Activated CD4-positive, alpha-beta T cell treated with anti-CD3 and anti-CD28 coated beads for 1 hour (primary cell): Measurements from ENCODE around the gene SMARCAL1.

Experiments used
- DNase-seq: peaks from one replicate; pipeline ENCODE4 v3.0.0-alpha.2; 2020

The SMARCAL1 gene

DNA sequence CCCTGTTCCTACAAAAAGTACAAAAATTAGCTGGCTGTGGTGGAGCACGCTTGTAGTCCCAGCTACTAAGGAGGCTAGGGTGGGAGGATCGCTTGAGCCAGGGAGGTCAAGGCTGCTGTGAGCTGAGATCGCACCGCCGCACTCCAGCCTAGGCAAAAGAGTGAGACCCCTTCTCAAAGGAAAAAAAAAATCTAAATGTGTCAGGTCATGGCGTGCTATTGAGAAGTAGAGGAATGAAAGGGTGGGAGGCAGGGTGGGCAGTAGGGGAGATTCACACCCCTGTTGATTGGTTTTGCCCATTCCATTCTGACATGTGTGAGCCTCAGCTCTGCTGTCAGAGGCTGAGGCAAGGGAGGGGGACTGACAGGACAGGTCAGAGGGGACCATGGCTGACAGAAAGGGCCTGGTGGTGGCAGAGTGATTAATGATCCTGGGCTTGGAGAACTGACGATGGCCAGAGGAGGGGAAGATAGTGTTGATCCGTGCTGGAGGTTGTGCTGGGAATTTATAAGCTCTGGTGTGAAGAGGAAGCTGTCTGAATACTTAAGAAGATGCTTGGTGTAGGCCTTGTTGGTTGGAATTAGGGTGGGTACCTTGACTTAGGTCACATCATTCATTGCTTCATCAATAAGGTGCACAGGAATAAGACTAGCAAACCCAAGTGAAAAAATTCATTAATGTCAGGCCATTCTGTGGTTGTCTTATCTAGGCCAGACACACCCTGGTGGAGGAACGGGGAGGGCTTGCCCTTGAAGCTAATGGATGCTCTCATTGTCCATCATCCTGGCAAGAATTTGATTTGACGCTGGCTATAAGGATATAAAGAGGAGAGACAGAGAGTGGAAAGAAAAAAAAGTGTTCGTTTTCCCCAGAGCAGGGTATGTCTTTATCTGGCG is 19.1 kb upstream of the SMARCAL1 start:
- DNase-seq = no peak

DNA sequence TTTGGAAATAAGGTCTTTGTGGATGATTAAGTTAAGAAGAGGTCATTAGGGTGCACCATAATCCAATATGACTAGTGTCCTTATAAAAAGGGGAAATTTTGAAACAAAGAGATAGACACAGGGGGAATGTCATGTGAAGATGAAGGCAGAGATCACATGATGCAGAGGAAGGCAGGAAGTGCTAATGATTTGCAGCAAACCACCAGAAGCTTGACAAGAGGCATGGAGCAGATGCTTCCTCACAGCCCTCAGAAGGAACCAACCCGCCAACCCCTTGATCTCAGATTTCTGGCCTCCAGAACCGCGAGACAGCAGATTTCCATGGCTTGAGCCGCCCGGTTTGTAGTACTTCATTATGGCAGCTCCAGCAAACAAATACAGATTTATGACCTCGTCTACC is 17.4 kb upstream of the SMARCAL1 start:
- no peak for DNase-seq

GRCh38 chr2:216399621-216400020 is 12.7 kb upstream of the SMARCAL1 start:
- DNase-seq = no peak

DNA sequence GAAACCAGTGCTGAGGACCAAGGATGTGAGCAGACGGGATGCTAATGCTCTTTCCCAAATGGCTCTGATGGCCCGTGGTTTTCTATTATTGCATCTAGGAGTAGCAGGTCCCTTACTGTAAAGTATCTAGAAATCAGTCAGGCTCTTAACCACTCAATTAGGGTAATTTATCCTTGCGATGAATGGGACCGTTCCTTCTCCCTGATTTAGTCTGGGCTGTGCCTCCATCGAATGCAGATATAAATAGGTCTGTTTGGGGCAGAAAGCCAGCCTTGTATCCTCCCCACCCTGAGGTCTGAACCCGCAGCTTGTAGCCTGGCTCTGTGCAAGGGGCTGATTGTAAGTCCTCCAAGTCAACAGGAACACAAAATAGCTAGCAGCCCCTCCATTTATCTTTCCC is 9.5 kb upstream of the SMARCAL1 start:
- no peak for DNase-seq

DNA sequence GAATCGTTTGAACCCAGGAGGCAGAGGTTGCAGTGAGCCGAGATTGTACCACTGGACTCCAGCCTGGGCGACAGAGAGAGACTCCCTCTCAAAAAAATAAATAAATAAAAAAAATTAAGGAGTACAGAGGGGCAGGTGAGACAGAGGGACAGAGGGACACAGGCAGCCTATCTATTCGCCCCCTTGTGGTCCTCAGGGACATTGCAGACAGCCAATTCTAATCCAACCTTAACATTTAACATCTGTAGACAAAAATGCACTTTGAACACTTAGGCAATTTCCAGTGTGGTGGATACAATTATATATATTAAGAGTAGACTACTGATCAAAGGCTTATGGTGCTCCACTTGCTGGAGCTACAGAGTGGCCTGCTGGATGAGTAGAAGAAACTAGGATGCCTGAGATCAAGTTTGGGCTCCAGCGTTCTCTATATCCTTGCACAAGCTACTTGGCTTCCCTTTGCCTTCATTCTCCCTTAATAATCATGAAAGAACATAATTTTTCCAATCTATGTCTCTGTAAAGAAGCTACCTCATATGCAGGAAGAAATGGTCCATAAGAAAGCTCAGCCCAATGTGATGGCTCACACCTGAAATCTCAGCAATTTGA is 8.2 kb upstream of the SMARCAL1 start:
- DNase-seq = no peak

DNA sequence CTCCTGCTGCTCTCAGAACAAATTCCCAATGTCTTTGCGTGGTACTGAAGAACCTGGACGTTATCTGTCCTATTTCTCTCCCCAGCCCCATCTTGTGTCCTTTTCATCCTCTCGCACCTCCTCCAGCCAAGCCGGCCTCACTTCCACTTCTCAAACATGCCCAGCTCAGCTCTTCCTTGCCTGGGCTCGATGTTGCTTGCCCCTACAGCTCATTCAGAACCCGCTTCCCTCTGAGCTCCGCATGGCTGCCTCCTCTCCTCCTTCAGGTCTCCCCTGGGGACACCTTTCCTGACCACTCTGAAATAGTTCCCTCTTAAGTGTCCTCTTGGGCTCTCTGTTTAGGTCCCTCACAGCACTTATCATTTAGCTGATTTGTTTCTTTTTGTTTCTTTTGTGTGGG is 6.7 kb upstream of the SMARCAL1 start:
- DNase-seq = no peak

DNA sequence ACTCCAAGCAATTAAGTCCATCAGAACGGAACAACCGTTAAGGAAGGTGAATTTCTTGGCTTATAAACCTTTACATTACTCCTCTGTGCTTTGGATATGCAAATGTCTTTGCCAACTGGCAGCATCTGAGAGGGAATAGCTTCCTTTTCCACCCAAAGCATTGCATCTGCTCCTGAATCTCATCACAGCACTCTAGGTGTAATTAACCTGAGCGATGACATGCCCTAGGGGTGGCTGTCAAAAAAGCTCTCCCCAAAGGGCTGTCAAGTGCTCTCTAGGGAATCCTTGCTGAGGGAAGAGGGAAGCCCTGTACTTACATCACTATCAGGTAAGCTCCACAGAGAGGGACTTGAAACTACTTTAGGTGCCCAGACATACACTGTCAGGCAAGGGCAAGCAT is 5.5 kb upstream of the SMARCAL1 start:
- no peak for DNase-seq

DNA sequence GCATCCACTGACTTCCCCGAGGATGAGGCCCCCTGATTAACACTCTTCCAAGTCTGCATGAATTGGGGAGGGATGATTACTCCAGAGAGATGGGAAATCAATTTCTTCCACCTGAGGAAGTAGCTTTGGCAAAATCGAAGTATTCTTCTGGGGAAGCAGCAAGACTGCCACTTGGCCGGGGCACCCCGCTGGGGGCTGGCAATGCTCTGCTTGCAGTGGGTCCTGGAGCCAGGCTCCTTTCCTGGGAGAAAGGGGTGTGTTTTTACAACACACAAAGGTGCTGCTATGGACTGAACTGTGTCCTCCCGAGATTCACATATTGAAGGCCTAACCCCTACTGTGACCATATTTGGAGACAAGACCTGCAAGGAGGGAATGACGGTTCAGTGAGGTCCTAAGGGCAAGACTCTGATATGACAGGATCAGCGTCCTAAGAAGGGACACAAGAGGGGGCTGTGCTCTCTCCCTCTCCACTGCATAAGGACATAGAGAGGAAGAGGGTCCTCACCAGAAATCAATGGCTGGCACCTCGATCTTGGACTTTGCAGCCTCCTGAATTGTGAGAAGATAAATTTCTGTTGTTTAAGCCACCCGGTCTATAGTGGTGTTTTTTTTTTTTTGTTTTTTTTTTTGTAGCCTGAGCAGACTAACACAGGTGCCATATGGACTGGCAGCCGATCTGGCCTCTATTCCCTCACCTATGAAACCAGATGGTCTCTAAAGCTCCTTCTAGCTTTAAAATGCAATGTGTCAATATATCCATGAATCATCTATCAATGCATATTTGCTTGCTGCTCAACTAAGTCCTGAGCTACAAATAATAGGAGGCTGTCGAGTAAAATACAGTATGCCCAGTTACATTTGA is 3.6 kb upstream of the SMARCAL1 start:
- no peak for DNase-seq

DNA sequence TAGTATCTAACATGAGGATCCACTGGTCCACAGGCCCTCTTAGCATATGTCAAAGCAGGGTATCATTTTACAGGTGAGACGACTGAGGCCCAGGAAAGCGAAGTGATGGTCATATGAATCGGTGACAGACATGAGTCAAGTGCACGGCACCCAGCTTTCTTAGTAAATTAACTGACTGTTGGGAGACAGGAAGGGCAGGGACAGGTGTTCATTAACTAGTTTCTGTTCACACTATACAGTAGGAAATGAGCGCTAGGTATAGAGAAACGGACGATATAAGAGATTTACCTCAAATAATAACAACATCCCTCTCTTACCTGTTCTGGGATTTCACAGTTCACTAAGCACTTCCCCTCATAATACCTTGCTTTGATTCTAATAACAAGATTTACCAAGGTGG is 1.7 kb upstream of the SMARCAL1 start:
- DNase-seq = no peak

GRCh38 chr2:216413882-216414281 is 1.6 kb downstream of the SMARCAL1 start:
- no peak for DNase-seq

- no peak for DNase-seq
Observed at GRCh38 chr2:216414772-216415319, 2.6 kb downstream of the SMARCAL1 start.

DNA sequence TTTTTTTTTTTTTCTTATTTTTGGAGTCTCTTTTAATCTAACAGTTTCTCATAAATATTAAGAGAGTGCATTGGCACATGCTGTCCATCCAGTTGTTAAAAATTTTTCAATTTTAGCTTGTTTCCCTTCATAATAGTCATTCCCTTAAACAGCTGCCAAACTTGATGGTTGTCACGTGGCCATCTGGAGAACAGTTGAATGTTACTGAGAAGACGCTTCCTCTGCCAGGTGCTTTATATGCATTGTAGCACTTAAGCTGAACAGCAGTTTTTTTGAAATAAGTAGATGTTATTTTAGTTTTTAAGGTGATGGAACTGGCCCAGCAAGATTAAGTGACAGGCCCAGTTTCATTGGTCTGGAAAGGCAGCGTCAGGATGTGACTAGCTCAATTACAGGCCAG is 3.3 kb downstream of the SMARCAL1 start:
- DNase-seq = no peak

DNA sequence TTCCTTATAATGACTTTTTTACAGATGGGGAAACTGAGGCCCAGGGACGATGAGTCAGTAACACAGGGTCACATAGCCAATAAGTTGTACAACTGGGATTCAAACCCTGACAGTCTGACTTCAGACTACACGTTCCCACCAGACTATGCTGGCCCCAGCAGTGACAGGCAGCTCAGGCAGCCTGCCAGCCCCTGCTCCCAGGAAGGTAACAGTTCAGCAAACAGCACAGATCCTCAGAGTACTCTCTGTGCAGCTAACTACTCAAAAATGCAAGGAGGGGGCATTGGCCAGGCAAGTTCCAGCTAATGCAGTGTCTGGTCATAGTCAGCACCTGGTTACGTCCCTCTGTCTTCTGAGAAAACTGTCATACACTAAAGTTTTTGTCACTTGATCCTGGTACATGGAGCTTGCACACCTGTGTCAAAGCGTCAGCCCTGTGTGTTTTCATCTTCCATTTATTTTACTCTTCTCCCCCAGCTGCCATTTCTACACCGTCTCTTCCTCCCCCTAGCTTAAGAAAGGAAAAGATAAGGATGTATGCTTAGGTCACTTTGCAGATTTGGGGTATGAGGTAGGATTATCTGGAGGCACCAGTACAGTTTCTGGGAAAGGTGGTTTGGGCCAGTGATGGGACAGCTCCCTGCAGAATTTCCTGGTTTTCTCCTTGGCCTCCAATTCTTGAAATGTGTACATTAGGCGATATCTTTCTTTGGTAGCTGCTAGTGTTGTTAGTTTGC is 4.5 kb downstream of the SMARCAL1 start:
- no peak for DNase-seq

DNA sequence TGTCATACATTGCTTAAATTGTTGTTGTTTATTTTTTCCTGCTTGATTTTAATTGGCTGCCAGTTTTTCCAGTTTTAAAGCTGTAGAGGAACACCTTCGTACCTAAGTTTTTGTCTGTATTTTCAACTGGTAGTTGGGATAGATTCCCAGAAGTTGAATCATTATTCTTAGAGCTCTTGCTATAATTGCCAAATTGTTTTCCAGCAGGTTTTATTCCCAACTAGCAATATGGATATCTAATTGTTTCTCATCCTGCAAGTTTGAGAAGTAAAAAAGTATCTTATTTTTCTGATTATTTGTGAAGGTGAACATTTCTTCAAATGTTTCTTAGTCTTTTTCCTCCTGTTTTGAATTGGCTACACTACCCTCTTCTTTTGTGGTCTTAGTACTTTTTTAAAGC is 6.7 kb downstream of the SMARCAL1 start:
- DNase-seq = no peak

DNA sequence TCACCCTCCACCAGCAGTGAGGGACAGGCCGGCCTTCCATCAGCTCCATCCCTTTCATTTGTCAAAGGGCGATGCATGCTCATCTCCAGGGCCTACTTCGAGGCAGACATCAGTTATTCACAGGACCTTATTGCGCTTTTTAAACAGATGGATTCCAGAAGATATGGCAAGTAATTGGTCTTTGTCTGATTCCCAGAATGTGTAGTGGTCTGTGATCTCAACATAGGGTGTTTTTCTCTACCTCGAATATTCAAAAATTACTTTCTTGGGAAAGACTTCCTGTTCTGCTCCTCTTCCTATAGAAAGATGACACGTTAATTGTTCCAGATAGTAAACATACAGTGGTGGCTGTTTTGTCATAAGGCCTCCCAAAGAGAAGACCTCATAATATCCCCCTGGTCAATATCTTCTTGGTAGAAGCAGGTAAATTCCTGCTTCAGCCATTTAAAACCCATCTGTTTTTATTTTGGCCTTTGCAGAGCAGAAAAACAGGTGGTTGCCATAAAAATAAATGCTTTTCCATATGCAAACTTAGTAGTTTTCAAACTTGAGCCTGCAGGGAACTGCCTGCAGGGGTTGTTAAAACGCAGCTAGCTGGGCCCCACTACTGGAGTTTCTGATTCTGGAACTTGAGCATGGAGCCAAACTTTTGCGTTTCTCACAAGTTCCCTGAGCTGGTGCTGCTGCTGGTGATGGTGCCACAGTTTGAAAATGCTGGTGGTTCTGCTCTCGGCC is 8.2 kb downstream of the SMARCAL1 start:
- DNase-seq = no peak

DNA sequence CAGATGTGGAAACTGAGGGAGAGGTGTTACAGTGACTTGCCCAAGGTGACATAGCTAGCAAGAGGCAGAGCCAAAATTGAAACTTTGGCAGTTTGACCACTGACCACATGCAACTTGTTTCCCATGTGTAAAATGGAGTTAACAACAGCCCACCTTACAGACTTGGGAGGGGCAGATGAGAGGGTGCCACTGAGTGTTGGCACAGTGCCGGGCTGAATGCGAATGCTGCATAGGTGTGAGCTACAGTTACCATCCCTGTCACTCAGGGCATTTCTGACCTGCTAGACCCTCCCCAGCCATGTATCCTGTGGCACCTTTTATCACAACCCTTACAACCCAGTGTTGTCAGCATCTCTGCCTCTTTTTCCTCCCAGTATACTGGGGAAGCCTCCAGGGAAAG is 10.8 kb downstream of the SMARCAL1 start:
- no peak for DNase-seq

DNA sequence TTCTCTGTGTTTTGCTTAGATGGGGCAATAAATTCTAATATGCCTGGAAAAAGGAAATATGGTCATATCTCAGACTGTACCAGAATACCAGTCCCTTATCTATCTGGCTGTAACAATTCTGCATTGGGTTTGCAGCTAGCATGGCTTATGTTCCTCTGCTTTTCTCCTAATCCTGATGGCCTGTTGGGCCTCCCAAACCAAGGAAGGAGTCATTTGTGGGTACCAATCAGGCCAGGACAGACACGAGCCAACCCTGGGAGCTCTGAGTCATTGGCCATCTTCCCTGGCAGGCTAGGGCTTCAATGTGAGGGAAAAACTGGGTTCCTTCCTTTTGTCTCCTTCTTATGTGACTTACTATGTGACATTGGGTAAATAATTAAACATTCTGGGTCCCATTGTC is 12.0 kb downstream of the SMARCAL1 start:
- no peak for DNase-seq

DNA sequence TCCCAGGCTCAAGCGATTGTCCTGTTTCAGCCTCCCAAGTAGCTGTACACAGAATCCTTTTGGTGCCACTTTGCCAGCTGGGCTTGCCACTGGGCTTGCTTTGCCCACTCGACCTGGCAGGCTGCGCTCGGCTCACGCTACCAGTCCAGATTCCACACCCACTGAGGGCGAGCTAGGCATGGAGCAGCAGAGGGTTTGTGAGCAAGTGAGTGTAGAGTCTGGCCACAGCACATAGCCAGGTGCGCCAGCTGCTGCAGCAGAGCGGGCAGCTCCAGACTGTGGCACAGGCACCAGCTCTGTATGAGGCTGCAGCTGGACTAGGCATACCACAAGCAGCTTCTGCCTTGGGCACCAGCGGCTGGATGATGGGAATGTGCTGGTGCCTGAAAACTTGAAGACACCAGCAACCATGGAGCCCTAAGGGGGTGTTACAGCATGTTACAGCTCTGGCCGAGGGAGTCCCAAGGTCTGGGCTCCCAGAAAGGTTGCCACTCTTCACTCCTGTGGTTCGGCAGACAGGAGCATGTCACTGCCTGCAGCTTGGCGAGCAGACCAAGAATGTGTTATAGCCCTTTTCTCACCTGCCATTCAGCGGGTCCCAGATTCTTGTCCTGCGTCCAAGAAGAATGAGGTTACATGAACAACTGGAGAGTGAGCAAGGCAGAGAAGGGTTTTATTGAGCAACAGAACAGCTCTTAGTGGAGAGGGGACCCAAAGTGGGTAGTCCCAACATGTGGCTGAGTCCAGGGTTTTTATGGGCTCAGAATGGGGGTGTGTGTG is 12.9 kb downstream of the SMARCAL1 start:
- DNase-seq = no peak

DNA sequence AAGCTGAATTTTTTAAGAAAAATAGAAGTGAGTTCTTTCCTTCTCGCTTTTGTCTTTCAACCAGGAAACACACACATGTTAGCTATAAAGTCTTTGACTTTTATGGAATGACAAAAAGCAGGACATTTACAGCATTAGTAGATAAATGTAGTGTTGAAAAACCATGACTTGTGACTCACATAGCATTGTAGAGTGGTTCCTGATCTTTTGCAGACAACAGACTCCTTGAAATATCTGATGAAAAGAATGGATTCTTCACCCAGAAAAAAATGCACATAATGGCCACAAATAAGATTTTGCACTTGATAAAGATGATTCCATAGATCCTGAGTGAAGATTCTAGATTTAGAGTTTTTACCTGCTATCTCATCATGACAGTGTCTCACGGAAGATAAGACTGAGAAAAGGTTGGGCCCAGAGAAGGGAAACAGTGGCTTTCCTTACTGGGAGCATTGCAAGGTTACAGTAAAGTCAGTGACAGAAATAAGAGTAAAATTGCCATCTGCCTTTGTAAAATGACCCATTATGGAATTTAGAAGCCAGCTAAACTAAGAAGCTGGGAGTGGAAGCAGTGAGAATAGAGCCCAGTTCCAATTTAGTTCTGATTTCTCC is 14.0 kb downstream of the SMARCAL1 start:
- no peak for DNase-seq

- DNase-seq = no peak
Observed at GRCh38 chr2:216426938-216427337, 14.7 kb downstream of the SMARCAL1 start.
